C4-2B (cell line): ENCODE data around the gene UTRN.

Experiments
- H3K27ac ChIP-seq: fragments of 450-650 bp; 2 replicates; pipeline ENCODE4 v1.5.1; 2017
- ZFX ChIP-seq: fragments of 450-650 bp; IDR thresholded peaks from 2 replicates; pipeline ENCODE4 v1.6.1; 2017
- TF ChIP-seq, protein P1 (sequence below): fragments of 450-650 bp; conservative IDR thresholded peaks from 2 replicates; pipeline ENCODE4 v1.5.1; 2017; ENCODE audit warnings: mild to moderate bottlenecking

Gene UTRN

DNA sequence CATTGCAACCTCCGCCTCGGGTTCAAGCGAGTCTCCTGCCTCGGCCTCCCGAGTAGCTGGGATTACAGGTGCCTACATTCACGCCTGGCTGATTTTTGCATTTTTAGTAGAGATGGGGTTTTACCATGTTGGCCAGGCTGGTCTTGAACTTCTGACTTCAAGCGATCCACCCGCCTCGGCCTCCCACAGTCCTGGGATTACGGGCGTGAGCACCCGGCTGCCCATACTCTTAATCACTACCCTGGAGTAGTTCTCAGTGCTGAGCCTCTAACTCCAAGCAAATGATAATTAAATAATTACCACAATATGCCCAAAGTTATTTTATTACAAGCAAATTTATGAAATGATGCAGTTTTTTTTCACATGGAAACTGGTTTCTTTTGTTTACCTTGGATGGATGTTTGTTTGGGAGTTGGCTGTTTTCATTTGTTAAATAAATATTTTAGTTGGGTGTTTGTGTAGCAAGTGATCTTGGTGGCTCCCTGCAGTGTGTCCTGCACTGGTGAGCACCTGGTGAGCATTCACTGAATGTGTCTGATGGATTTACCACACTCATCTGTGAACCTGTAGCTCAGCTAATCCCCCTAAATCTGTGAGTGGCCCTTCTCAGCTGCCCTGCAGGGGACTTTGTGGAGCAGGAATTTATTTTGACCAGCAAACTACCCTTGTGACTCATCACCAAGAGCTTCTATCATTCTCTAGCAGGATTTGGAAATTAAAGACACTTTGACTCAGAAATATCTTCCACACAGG is 36.9 kb downstream of the UTRN start:
- peak overlapping the region; percentile 79 for H3K27ac ChIP-seq

DNA sequence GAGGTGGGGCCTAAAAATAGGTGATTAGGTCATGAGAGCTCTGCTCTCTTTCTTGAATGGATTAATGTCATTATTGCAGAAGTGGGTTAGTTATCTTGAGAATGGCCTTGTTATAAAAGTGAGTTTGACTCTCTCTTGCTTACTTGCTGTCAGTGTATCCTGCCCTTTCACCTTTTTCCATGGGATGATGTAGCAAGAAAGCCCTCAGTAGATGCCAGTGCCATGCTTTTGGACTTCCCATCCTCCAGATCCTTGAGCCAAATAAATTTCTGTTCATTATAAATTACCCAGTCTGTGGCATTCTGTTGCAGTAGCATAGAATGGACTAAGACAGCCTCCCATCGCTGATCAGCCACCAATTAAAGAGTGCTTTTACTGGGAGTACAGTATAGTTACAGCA is 40.1 kb downstream of the UTRN start:
- H3K27ac ChIP-seq = no peak overlapping the region
- TF ChIP-seq, protein P1, sequence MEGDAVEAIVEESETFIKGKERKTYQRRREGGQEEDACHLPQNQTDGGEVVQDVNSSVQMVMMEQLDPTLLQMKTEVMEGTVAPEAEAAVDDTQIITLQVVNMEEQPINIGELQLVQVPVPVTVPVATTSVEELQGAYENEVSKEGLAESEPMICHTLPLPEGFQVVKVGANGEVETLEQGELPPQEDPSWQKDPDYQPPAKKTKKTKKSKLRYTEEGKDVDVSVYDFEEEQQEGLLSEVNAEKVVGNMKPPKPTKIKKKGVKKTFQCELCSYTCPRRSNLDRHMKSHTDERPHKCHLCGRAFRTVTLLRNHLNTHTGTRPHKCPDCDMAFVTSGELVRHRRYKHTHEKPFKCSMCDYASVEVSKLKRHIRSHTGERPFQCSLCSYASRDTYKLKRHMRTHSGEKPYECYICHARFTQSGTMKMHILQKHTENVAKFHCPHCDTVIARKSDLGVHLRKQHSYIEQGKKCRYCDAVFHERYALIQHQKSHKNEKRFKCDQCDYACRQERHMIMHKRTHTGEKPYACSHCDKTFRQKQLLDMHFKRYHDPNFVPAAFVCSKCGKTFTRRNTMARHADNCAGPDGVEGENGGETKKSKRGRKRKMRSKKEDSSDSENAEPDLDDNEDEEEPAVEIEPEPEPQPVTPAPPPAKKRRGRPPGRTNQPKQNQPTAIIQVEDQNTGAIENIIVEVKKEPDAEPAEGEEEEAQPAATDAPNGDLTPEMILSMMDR = no peak
- TF ChIP-seq ZFX = no peak

More for the DNA sequence above, 36.9 kb downstream of the UTRN start:
- TF ChIP-seq ZFX = no peak
- TF ChIP-seq, protein P1 = no peak

GRCh38 chr6:144326393-144326792 is 41.3 kb downstream of the UTRN start:
- H3K27ac ChIP-seq = no peak overlapping the region
- TF ChIP-seq ZFX = no peak
- TF ChIP-seq, protein P1 = no peak

- TF ChIP-seq, protein P1 = no peak
- TF ChIP-seq ZFX = no peak
- no peak overlapping the region for H3K27ac ChIP-seq
Observed at GRCh38 chr6:144327081-144327480, 41.9 kb downstream of the UTRN start.

GRCh38 chr6:144330017-144330987 is 45.2 kb downstream of the UTRN start:
- peak overlapping the region; percentile 74 for H3K27ac ChIP-seq
- TF ChIP-seq, protein P1 = no peak
- TF ChIP-seq ZFX = no peak

GRCh38 chr6:144331491-144331969 is 46.4 kb downstream of the UTRN start:
- no peak overlapping the region for H3K27ac ChIP-seq
- TF ChIP-seq, protein P1 = no peak
- TF ChIP-seq ZFX = no peak
